SK-N-SH treated with all-trans-retinoic acid at 6 μM for 48 hours (cell line): ENCODE results near the gene P3H3.
A peak's percentile ranks its signal among the peaks of the same experiment; 100 is the strongest.

Experiments
- ATAC-seq: fragments of 200-7000 bp; cut with Tn5 transposase; 3 replicates; pipeline ENCODE4 v1.9.1; 2020; ENCODE audit warnings: mild to moderate bottlenecking, moderate library complexity
- ARNTL ChIP-seq: fragments of 450-650 bp; formaldehyde crosslinking; IDR thresholded peaks from 2 replicates; pipeline ENCODE4 v1.5.0; 2020; ENCODE audit warnings: low read depth, mild to moderate bottlenecking, moderate library complexity, borderline replicate concordance
- CSDC2 ChIP-seq: fragments of 250-450 bp; sonication (Bioruptor Pico); IDR thresholded peaks from 2 replicates; pipeline ENCODE4 v1.5.0; 2020; ENCODE audit warnings: mild to moderate bottlenecking, moderate library complexity
- GLIS3 ChIP-seq: fragments of 250-450 bp; sonication (Bioruptor Pico); IDR thresholded peaks from 2 replicates; pipeline ENCODE4 v1.5.0; 2020; ENCODE audit warnings: mild to moderate bottlenecking, moderate library complexity
- ISL1 ChIP-seq: fragments of 250-450 bp; sonication (Bioruptor Pico); IDR thresholded peaks from 2 replicates; pipeline ENCODE4 v2.1.2; 2022; ENCODE audit warnings: mild to moderate bottlenecking, moderate library complexity
- OSR1 ChIP-seq: fragments of 250-450 bp; sonication (Bioruptor Pico); IDR thresholded peaks from 2 replicates; pipeline ENCODE4 v1.8.0; 2022; ENCODE audit warnings: moderate library complexity, mild to moderate bottlenecking, inconsistent platforms
- PPARA ChIP-seq: fragments of 250-450 bp; sonication (Bioruptor Pico); IDR thresholded peaks from 2 replicates; pipeline ENCODE4 v1.5.0; 2020; ENCODE audit warnings: mild to moderate bottlenecking, borderline replicate concordance
- RARB ChIP-seq: fragments of 250-450 bp; sonication (Bioruptor Pico); IDR thresholded peaks from 2 replicates; pipeline ENCODE4 v1.8.0; 2021; ENCODE audit warnings: mild to moderate bottlenecking, moderate library complexity
- SNAI2 ChIP-seq: fragments of 250-450 bp; sonication (Bioruptor Pico); IDR thresholded peaks from 2 replicates; pipeline ENCODE4 v1.5.0; 2020; ENCODE audit warnings: mild to moderate bottlenecking, moderate library complexity
- TOX ChIP-seq: fragments of 250-450 bp; sonication (Bioruptor Pico); IDR thresholded peaks from 2 replicates; pipeline ENCODE4 v1.8.0; 2021; ENCODE audit warnings: mild to moderate bottlenecking, moderate library complexity, borderline replicate concordance
- ZFP3 ChIP-seq: fragments of 250-450 bp; sonication (Bioruptor Pico); IDR thresholded peaks from 2 replicates; pipeline ENCODE4 v1.5.0; 2020; ENCODE audit warnings: mild to moderate bottlenecking, moderate library complexity
- ZNF8 ChIP-seq: fragments of 450-650 bp; formaldehyde crosslinking; IDR thresholded peaks from 2 replicates; pipeline ENCODE4 v1.5.0; 2020; ENCODE audit warnings: mild to moderate bottlenecking, moderate library complexity
- TF ChIP-seq, protein P1 (sequence below): fragments of 250-450 bp; sonication (Bioruptor Pico); IDR thresholded peaks from 2 replicates; pipeline ENCODE4 v1.5.1; 2021; ENCODE audit warnings: mild to moderate bottlenecking, moderate library complexity
- TF ChIP-seq, protein P2 (sequence below): fragments of 250-450 bp; sonication (Bioruptor Pico); IDR thresholded peaks from 2 replicates; pipeline ENCODE4 v1.5.1; 2020; ENCODE audit warnings: low read depth, mild to moderate bottlenecking, moderate library complexity
- TF ChIP-seq, protein P3 (sequence below): fragments of 250-450 bp; sonication (Bioruptor Pico); IDR thresholded peaks from 2 replicates; pipeline ENCODE4 v1.5.0; 2020; ENCODE audit warnings: mild to moderate bottlenecking, moderate library complexity
- TF ChIP-seq, protein P4 (sequence below): fragments of 250-450 bp; sonication (Bioruptor Pico); IDR thresholded peaks from 2 replicates; pipeline ENCODE4 v1.8.0; 2020; ENCODE audit warnings: mild to moderate bottlenecking, moderate library complexity, borderline replicate concordance
- TF ChIP-seq, protein P5 (sequence below): fragments of 250-450 bp; sonication (Bioruptor Pico); IDR thresholded peaks from 2 replicates; pipeline ENCODE4 v1.8.0; 2021; ENCODE audit warnings: low read depth, mild to moderate bottlenecking, moderate library complexity, borderline replicate concordance

P3H3 gene

DNA sequence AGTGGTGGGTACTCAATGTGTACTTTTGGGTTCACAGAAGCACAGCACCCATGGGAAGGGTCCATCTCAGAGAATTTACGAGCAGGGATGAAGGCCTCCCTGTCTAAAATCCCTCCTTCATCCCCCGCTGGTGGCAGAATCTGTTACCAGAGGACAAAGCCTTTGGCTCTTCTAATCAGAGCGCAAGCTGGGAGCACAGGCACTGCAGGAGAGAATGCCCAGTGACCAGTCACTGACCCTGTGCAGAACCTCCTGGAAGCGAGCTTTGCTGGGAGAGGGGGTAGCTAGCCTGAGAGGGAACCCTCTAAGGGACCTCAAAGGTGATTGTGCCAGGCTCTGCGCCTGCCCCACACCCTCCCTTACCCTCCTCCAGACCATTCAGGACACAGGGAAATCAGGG, 8.0 kb upstream of the P3H3 start:
- no peak for TF ChIP-seq PPARA (CRISPR knock-in tag)
- TF ChIP-seq ISL1 (CRISPR knock-in tag) = no peak
- TF ChIP-seq RARB = no peak
- TF ChIP-seq TOX = no peak
- TF ChIP-seq, protein P1, sequence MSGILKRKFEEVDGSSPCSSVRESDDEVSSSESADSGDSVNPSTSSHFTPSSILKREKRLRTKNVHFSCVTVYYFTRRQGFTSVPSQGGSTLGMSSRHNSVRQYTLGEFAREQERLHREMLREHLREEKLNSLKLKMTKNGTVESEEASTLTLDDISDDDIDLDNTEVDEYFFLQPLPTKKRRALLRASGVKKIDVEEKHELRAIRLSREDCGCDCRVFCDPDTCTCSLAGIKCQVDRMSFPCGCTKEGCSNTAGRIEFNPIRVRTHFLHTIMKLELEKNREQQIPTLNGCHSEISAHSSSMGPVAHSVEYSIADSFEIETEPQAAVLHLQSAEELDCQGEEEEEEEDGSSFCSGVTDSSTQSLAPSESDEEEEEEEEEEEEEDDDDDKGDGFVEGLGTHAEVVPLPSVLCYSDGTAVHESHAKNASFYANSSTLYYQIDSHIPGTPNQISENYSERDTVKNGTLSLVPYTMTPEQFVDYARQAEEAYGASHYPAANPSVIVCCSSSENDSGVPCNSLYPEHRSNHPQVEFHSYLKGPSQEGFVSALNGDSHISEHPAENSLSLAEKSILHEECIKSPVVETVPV (CRISPR knock-in tag) = no peak
- no peak for ATAC-seq

DNA sequence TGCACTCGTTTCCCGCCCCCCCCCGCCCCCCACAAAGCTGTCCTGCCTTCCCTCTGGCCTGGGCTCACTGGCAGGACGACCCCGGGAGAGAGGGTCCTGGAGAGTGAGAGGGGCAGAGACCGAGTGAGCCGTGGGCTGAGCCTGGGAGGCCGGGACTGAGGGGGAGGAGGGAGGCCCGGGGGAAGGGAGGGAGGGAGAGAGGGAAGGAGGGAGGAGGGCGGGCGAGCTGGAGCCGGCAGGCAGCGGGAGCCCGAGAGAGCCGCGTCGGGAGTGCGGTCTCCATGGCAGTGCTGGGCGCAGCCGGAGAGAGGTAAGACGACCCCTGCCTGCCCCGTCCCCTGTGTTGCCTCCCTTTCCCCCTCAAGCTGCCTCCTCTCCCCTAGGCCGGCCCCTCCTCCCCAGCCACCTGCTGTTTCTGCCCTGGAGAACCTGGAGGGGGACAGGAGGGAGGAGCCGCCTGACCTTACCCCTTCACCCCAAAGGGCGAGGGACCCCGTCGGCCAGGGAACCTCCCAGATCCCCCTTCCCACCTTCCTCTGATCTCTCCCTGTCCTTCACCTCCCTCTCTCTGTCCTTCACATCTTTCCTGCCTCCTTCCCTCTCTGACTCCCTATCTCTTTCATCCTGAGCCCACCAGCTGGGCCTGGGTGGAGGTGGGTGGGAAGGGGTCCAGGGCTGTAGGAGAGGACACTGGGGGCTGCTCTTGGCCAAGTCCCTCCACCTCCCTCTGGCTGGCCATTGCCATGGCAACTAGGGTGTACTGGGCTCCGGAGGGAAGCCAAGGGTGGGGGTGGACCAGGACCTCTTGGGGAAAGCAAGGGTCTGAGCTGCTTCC, 6.4 kb upstream of the P3H3 start, which contains the start of gene GPR162:
TSS of gene GPR162 (plus strand) at position 231 of the 835 bp plus-strand sequence. CDS start 2,078 bp downstream, outside the sequence.
- ATAC-seq = peak; percentile 66
- TF ChIP-seq ARNTL (CRISPR knock-in tag) = no peak
- TF ChIP-seq, protein P2, sequence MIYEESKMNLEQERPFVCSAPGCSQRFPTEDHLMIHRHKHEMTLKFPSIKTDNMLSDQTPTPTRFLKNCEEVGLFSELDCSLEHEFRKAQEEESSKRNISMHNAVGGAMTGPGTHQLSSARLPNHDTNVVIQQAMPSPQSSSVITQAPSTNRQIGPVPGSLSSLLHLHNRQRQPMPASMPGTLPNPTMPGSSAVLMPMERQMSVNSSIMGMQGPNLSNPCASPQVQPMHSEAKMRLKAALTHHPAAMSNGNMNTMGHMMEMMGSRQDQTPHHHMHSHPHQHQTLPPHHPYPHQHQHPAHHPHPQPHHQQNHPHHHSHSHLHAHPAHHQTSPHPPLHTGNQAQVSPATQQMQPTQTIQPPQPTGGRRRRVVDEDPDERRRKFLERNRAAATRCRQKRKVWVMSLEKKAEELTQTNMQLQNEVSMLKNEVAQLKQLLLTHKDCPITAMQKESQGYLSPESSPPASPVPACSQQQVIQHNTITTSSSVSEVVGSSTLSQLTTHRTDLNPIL = no peak
- no peak for TF ChIP-seq TOX
- no peak for TF ChIP-seq GLIS3 (CRISPR knock-in tag)
- no peak for TF ChIP-seq PPARA (CRISPR knock-in tag)
- TF ChIP-seq ZNF8 (CRISPR knock-in tag) = no peak
- TF ChIP-seq, protein P3, sequence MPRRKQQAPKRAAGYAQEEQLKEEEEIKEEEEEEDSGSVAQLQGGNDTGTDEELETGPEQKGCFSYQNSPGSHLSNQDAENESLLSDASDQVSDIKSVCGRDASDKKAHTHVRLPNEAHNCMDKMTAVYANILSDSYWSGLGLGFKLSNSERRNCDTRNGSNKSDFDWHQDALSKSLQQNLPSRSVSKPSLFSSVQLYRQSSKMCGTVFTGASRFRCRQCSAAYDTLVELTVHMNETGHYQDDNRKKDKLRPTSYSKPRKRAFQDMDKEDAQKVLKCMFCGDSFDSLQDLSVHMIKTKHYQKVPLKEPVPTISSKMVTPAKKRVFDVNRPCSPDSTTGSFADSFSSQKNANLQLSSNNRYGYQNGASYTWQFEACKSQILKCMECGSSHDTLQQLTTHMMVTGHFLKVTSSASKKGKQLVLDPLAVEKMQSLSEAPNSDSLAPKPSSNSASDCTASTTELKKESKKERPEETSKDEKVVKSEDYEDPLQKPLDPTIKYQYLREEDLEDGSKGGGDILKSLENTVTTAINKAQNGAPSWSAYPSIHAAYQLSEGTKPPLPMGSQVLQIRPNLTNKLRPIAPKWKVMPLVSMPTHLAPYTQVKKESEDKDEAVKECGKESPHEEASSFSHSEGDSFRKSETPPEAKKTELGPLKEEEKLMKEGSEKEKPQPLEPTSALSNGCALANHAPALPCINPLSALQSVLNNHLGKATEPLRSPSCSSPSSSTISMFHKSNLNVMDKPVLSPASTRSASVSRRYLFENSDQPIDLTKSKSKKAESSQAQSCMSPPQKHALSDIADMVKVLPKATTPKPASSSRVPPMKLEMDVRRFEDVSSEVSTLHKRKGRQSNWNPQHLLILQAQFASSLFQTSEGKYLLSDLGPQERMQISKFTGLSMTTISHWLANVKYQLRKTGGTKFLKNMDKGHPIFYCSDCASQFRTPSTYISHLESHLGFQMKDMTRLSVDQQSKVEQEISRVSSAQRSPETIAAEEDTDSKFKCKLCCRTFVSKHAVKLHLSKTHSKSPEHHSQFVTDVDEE (CRISPR knock-in tag) = no peak

DNA sequence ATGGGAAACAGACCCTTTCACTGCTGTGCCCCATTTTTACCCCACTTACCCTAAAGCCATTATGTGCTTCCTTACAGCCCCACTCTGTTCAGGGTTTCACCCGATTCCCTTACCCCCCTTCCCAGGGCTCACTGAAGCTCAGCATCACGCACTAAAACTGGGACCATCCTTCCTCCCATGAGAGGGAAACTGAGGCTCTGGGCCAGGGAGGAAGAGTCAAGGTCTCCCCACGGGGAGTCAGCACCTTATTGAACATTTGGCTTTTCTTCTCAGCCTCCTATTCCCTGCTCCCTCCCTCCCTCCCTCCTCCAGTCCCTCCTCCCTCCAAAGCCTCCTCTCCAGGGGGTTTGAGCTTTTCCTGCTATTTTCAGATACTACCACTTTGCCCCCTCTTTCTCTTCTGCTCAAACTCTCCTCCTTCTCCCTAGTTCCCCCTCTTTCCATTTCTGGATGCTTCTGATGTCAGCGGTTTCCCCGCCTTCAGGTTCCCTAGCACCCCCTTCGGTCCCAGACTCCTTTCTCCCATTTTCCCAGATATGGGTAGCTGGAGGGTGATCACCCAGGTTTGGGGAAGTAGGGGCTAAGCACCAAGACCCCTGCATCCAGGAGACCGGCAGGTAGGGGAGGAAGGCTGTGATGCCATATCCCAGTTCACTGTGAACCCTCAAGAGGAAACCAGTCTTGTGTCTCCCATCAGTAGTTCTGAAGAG, 5.6 kb upstream of the P3H3 start:
- no peak for TF ChIP-seq ZNF8 (CRISPR knock-in tag)
- TF ChIP-seq, protein P2 = no peak
- no peak for TF ChIP-seq ZFP3 (CRISPR knock-in tag)
- TF ChIP-seq, protein P4, sequence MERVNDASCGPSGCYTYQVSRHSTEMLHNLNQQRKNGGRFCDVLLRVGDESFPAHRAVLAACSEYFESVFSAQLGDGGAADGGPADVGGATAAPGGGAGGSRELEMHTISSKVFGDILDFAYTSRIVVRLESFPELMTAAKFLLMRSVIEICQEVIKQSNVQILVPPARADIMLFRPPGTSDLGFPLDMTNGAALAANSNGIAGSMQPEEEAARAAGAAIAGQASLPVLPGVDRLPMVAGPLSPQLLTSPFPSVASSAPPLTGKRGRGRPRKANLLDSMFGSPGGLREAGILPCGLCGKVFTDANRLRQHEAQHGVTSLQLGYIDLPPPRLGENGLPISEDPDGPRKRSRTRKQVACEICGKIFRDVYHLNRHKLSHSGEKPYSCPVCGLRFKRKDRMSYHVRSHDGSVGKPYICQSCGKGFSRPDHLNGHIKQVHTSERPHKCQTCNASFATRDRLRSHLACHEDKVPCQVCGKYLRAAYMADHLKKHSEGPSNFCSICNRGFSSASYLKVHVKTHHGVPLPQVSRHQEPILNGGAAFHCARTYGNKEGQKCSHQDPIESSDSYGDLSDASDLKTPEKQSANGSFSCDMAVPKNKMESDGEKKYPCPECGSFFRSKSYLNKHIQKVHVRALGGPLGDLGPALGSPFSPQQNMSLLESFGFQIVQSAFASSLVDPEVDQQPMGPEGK (CRISPR knock-in tag) = no peak
- TF ChIP-seq SNAI2 (CRISPR knock-in tag) = no peak
- TF ChIP-seq OSR1 (CRISPR knock-in tag) = no peak
- TF ChIP-seq CSDC2 = no peak
- TF ChIP-seq, protein P1 (CRISPR knock-in tag) = no peak
- TF ChIP-seq, protein P5, sequence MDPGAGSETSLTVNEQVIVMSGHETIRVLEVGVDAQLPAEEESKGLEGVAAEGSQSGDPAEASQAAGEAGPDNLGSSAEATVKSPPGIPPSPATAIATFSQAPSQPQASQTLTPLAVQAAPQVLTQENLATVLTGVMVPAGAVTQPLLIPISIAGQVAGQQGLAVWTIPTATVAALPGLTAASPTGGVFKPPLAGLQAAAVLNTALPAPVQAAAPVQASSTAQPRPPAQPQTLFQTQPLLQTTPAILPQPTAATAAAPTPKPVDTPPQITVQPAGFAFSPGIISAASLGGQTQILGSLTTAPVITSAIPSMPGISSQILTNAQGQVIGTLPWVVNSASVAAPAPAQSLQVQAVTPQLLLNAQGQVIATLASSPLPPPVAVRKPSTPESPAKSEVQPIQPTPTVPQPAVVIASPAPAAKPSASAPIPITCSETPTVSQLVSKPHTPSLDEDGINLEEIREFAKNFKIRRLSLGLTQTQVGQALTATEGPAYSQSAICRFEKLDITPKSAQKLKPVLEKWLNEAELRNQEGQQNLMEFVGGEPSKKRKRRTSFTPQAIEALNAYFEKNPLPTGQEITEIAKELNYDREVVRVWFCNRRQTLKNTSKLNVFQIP = no peak
- TF ChIP-seq, all 23 proteins: peak for 0
- ATAC-seq = no peak
